GM23248 (cell line): ENCODE data around the gene TRABD.

Experiments
- EZH2 ChIP-seq: fragments of 200-600 bp; sonication (generic); IDR thresholded peaks from 2 replicates; pipeline ENCODE4 v1.6.1; 2018; ENCODE audit warnings: antibody characterized with exemption, mild to moderate bottlenecking; ENCODE audit not compliant: insufficient read depth, poor library complexity, severe bottlenecking
- EZH2phosphoT487 ChIP-seq: fragments of 200-600 bp; sonication (generic); IDR thresholded peaks from 2 replicates; pipeline ENCODE4 v1.6.1; 2018; ENCODE audit warnings: antibody characterized with exemption, moderate library complexity, mild to moderate bottlenecking, low read depth; ENCODE audit not compliant: insufficient read depth

- TF ChIP-seq EZH2phosphoT487 (no peak), EZH2 (no peak)
These were observed 56.8 kb downstream of the TRABD start for GRCh38 chr22:50242406-50242949.
